Panc1 (cell line): ENCODE measurements around the gene STC2. TPM values are rescaled to one million over a fixed set of nuclear protein-coding genes. Genes with fewer than 3 reads are reported as not detected.

Experiments
- ATAC-seq: fragments of 200-7000 bp; cut with Tn5 transposase; 2 replicates; pipeline ENCODE4 v1.9.1; 2020; ENCODE audit warnings: mild to moderate bottlenecking, moderate library complexity
- BruUV-seq: library from RNA; stranded (reverse); fragments of 400-500 nt; replicated peaks from 2 replicates; lab custom pipeline; 2021; lab: Mats Ljungman, UMichigan
- CTCF ChIA-PET: fragments of 300-600 bp; sonication (Branson Sonifier 250); formaldehyde crosslinking; loops from one replicate; lab custom pipeline; 2022; ENCODE audit warnings: antibody characterized with exemption; lab: Charles Lee
- POLR2A ChIA-PET: fragments of 300-600 bp; sonication (Branson Sonifier 250); formaldehyde crosslinking; loops from one replicate; lab custom pipeline; 2022; ENCODE audit warnings: antibody characterized with exemption; lab: Charles Lee
- DNase-seq: peaks from one replicate; pipeline ENCODE4 v3.0.0-alpha.2; 2010; ENCODE audit warnings: low read depth, low spot score
- H3K27ac ChIP-seq: 2 replicates; pipeline ENCODE4 v1.5.1; 2011; ENCODE audit warnings: mild to moderate bottlenecking, low read length, inconsistent platforms
- H3K27me3 ChIP-seq: fragments of 200-500 bp; sonication (Bioruptor generic); 2 replicates; pipeline ENCODE4 v1.6.0; 2014; ENCODE audit warnings: low read length, inconsistent platforms; ENCODE audit not compliant: control insufficient read depth, insufficient read depth
- H3K36me3 ChIP-seq: fragments of 200-500 bp; sonication (Bioruptor generic); 2 replicates; pipeline ENCODE4 v1.5.1; 2014; ENCODE audit warnings: inconsistent platforms, mild to moderate bottlenecking, low read length, moderate library complexity; ENCODE audit not compliant: control insufficient read depth, insufficient read depth
- H3K4me1 ChIP-seq: 2 replicates; pipeline ENCODE4 v1.5.1; 2011; ENCODE audit warnings: inconsistent platforms, mild to moderate bottlenecking, low read length, moderate library complexity; ENCODE audit not compliant: control insufficient read depth, insufficient read depth
- H3K4me3 ChIP-seq, 2 experiments: 2 replicates each; pipeline ENCODE4 v1.5.1; 2011 to 2012; ENCODE audit warnings: low read depth in 2 of 2, low read length in 2 of 2, mild to moderate bottlenecking in 2 of 2, inconsistent platforms in 1 of 2, moderate library complexity in 1 of 2
- H3K9me3 ChIP-seq: fragments of 200-500 bp; sonication (Bioruptor generic); 2 replicates; pipeline ENCODE4 v1.5.1; 2014; ENCODE audit warnings: low read depth, mild to moderate bottlenecking, inconsistent platforms, low read length, moderate library complexity; ENCODE audit not compliant: control insufficient read depth, insufficient read depth
- CTCF ChIP-seq: fragments of 450-650 bp; IDR thresholded peaks from 2 replicates; pipeline ENCODE4 v1.5.1; 2017; ENCODE audit warnings: mild to moderate bottlenecking
- POLR2AphosphoS5 ChIP-seq: IDR thresholded peaks from 2 replicates; pipeline ENCODE4 v1.6.1; 2012; ENCODE audit warnings: mild to moderate bottlenecking, low read depth, low read length, moderate library complexity
- REST ChIP-seq, 2 experiments: IDR thresholded peaks; 2 replicates each; pipeline ENCODE4 v1.6.1; 2011 to 2012; ENCODE audit warnings: low read depth in 2 of 2, control low read depth in 1 of 2, low read length in 1 of 2, mild to moderate bottlenecking in 1 of 2, moderate library complexity in 1 of 2; ENCODE audit not compliant: insufficient read depth in 1 of 2
- SIN3A ChIP-seq: IDR thresholded peaks from 2 replicates; pipeline ENCODE4 v1.6.1; 2012; ENCODE audit warnings: low read depth, mild to moderate bottlenecking, low read length, moderate library complexity, borderline replicate concordance; ENCODE audit not compliant: insufficient read depth
- TCF7L2 ChIP-seq: IDR thresholded peaks from 2 replicates; pipeline ENCODE4 v1.6.1; 2011; ENCODE audit warnings: mild to moderate bottlenecking, low read depth, low read length, inconsistent platforms
- in situ Hi-C: cut with HindIII; loops from 2 replicates; pipeline ENCODE4 v1.10.0; 2016; ENCODE audit warnings: low sequenced_read_pairs, low pct_unique_long_range_greater_than_20kb
- intact Hi-C: fragments of 100-400 bp; cut with micrococcal nuclease; formaldehyde crosslinking; loops from one replicate; pipeline ENCODE4 v1.10.0; 2022; ENCODE audit not compliant: unreplicated experiment
- total RNA-seq: library from RNA; stranded (reverse); gene quantifications from one replicate; pipeline ENCODE4 v1.2.1, GENCODE V29; 2021; ENCODE audit not compliant: unreplicated experiment

Gene STC2
- total RNA-seq, 1 experiment from 2014 or later = 32.2 TPM

- no peak overlapping the region for H3K4me3 ChIP-seq
- POLR2A ChIA-PET = no interaction called here
- TF ChIP-seq TCF7L2 = no peak
- no peak for TF ChIP-seq SIN3A
- no peak for TF ChIP-seq CTCF
- TF ChIP-seq POLR2AphosphoS5 = no peak
- TF ChIP-seq REST (IDR thresholded peaks at IDR 0.05; ENCODE audit: insufficient read depth in 1 of 2, low read depth in 2 of 2, low read length in 1 of 2) = no peak
- no peak overlapping the region for H3K27ac ChIP-seq
- H3K36me3 ChIP-seq = no peaks in the 10 kb centered on the region
- in situ Hi-C loops = no loop called here
- no peaks in the 10 kb centered on the region for H3K9me3 ChIP-seq
- H3K27me3 ChIP-seq = no peaks in the 10 kb centered on the region
- BruUV-seq = no TSS peak
- CTCF ChIA-PET = no interaction called here
- H3K4me1 ChIP-seq = no peaks in the 10 kb centered on the region
- DNase-seq (no peak), ATAC-seq (no peak)
- intact Hi-C loops = no loop called here
These were observed 13.8 kb upstream of the STC2 start for GRCh38 chr5:173341961-173342430.

DNA sequence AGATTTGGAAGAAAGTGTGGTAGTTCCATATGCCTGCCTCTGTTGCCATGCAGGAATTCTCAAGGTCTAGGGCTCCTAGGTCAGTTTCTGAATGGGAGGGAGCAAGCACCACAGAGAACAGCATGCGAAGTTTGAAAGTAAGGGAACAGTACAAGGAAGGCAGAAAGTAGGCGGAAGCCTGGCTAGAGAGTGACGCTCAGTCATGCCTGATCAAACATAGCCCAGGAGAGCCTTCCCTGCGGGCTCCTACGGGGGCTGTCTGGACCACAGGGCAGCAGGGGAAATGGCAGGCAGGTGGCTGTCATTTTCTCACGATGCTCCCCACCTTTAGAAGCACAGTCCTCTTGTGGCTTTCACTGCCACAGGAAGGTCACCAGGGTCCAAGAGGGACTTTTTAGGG, 12.8 kb upstream of the STC2 start:
- DNase-seq = no peak
- in situ Hi-C loops (no loop called here), intact Hi-C loops (no loop called here)
- ChIA-PET POLR2A (no interaction called here), CTCF (no interaction called here)
- no peaks in the 10 kb centered on the region for H3K27me3 ChIP-seq
- H3K27ac ChIP-seq = no peak overlapping the region
- TF ChIP-seq POLR2AphosphoS5 (no peak), CTCF (no peak), SIN3A (no peak), REST (IDR thresholded peaks at IDR 0.05; ENCODE audit: insufficient read depth in 1 of 2, low read depth in 2 of 2, low read length in 1 of 2) (no peak), TCF7L2 (no peak)
- H3K4me1 ChIP-seq = no peaks in the 10 kb centered on the region
- H3K4me3 ChIP-seq = no peak overlapping the region
- BruUV-seq = no TSS peak
- ATAC-seq = no peak
- H3K36me3 ChIP-seq = no peaks in the 10 kb centered on the region
- H3K9me3 ChIP-seq = no peaks in the 10 kb centered on the region
